Spleen (tissue), 11 donors: Measurements from ENCODE around the gene GSK3B. TPM values are rescaled to one million over a fixed set of nuclear protein-coding genes. Genes with fewer than 3 reads are reported as not detected.
"Not testable (repeated sequence)": the region's sequence is repeated elsewhere in the genome, so short reads cannot be mapped to it uniquely, and the experiment has no call there.

Source experiments
- DNase-seq: peaks from one replicate; pipeline ENCODE4 v3.0.0-alpha.2; 2020
- H3K27ac ChIP-seq, 8 donors: fragments of 200-600 bp; sonication (generic) in 7 of 8; 1 replicate in 4 of 8; 2 replicates in 4 of 8; pipeline versions ENCODE4 v1.5.0 to v1.8.0; 2016 to 2021; ENCODE audit warnings: inconsistent platforms in 4 of 8, mild to moderate bottlenecking in 4 of 8, moderate library complexity in 1 of 8
- H3K27me3 ChIP-seq, 7 donors: fragments of 200-600 bp; sonication (generic) in 6 of 7; replicated peaks in 1 of 7; 1 replicate in 4 of 7; 2 replicates in 3 of 7; pipeline versions ENCODE4 v1.5.0 to v1.8.0; 2016 to 2021; ENCODE audit warnings: inconsistent platforms in 3 of 7, mild to moderate bottlenecking in 1 of 7
- H3K36me3 ChIP-seq, 6 donors: fragments of 200-600 bp; sonication (generic) in 5 of 6; 1 replicate in 4 of 6; 2 replicates in 2 of 6; pipeline versions ENCODE4 v1.5.0 to v1.8.0; 2016 to 2021; ENCODE audit warnings: inconsistent platforms in 2 of 6
- H3K4me1 ChIP-seq, 6 donors: fragments of 200-600 bp; sonication (generic) in 5 of 6; 1 replicate in 3 of 6; 2 replicates in 3 of 6; pipeline versions ENCODE4 v1.5.0 to v1.8.0; 2016 to 2021; ENCODE audit warnings: inconsistent platforms in 3 of 6
- H3K4me3 ChIP-seq, 8 donors: fragments of 200-600 bp; sonication (generic) in 7 of 8; 1 replicate in 4 of 8; 2 replicates in 4 of 8; pipeline versions ENCODE4 v1.5.0 to v1.8.0; 2016 to 2021; ENCODE audit warnings: inconsistent platforms in 4 of 8, mild to moderate bottlenecking in 4 of 8, moderate library complexity in 2 of 8
- H3K9me3 ChIP-seq, 8 donors: fragments of 200-600 bp; sonication (generic) in 7 of 8; 1 replicate in 4 of 8; 2 replicates in 4 of 8; pipeline versions ENCODE4 v1.5.0 to v1.8.0; 2016 to 2021; ENCODE audit warnings: inconsistent platforms in 4 of 8
- POLR2A ChIP-seq, 3 donors: fragments of 450-650 bp; IDR thresholded peaks; one replicate each; pipeline ENCODE4 v1.5.1; 2017; ENCODE audit warnings: antibody characterized with exemption in 3 of 3, mild to moderate bottlenecking in 1 of 3
- POLR2AphosphoS5 ChIP-seq, 3 donors: sonication (generic); formaldehyde crosslinking; IDR thresholded peaks; one replicate each; pipeline ENCODE4 v1.5.1; 2017; ENCODE audit warnings: antibody characterized with exemption in 3 of 3
- WGBS, 5 donors: extraction: QIAGEN DNeasy Blood & Tissue Kit in 3 of 5; methylation state at CpG; one replicate each; pipeline versions ENCODE4 v1.1.5 to v1.1.7; 2013 to 2018; 5-methylcytosine and 5-hydroxymethylcytosine counted together
- intact Hi-C: fragments of 100-400 bp; cut with DNase I; formaldehyde crosslinking; loops from one replicate; pipeline ENCODE4 v1.15.0; 2023; ENCODE audit warnings: low total_unique reads
- polyA plus RNA-seq, 3 donors: library from polyadenylated mRNA; stranded (reverse); fragments of 200-250 nt; gene quantifications; one replicate each; pipeline ENCODE4 v1.2.1, GENCODE V29; 2013
- total RNA-seq, 7 donors: library from RNA; depleted of rRNA in 3 of 7; stranded (reverse); fragments of >200 nt in 3 of 7; fragmentation: NEBNext Ultra II Directional in 4 of 7; extraction: Animal tissue kit (Norgen Biotek cat#: 25700) in 4 of 7; gene quantifications; one replicate each; pipeline versions ENCODE4 v1.1.0 to v1.2.1, GENCODE V29; 2016 to 2021
- TF ChIP-seq, protein P1 (sequence below), 11 experiments: fragments of 200-600 bp in 7 of 11; fragments of 450-650 bp in 4 of 11; sonication (generic) in 4 of 11; IDR thresholded peaks in 8 of 11; conservative IDR thresholded peaks in 3 of 11; 1 replicate in 7 of 11; 2 replicates in 4 of 11; pipeline versions ENCODE4 v1.4.0 to v1.8.0; 2016 to 2021; ENCODE audit warnings: antibody characterized with exemption in 11 of 11, inconsistent platforms in 4 of 11, mild to moderate bottlenecking in 1 of 11
- donor health status: healthy with polysubstance abuse.
- donor health status: DM: no; HTN: no; CAD: no; lungs with moderate emphysema.
- donor health status: DM: no; HTN: no; CAD: no.
- donor health status: Bipolar disorder and iron deficiency.
- donor health status: healthy.
- donor health status: DM: no; HTN: no; CAD: no.
- donor health status: DM: yes; HTN: yes; CAD: no.

GSK3B gene
- total and polyA plus RNA-seq, 10 donors = 4.7 to 62.2 (median 53.1) TPM

DNA sequence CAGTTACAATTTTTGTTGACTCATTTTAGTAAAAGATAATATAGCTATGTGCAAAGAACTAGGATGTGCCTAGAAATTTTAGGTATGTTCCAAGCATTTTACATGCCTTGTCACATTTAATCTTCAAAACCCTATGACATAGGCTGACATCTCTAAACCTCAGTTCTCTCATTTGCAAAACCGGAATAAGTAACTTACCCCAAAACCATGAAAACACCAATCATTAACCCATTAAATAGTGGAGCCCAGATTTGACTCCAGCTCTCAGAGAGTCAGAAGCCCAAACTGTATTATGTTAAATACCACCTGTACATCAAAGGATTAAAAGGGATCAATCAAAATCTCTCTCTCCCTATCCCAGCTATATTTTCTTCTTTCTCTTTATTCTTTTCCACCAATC, 36.6 kb downstream of the GSK3B start:
- WGBS, 5 donors = 84 to 95% (median 90%) methylated on average over 1 of the region's 1 CpG
- Histone ChIP-seq H3K27ac (no peak overlapping the region), H3K4me3 (no peak overlapping the region), H3K4me1 (peaks cover 13 to 54% (median 36%) of the 10 kb centered on the region in 6 donors), H3K27me3 (no peaks in the 10 kb centered on the region), H3K9me3 (no peaks in the 10 kb centered on the region), H3K36me3 (no peaks in the 10 kb centered on the region)
- intact Hi-C loops = no loop called here
- DNase-seq = no peak
- TF ChIP-seq, protein P1, sequence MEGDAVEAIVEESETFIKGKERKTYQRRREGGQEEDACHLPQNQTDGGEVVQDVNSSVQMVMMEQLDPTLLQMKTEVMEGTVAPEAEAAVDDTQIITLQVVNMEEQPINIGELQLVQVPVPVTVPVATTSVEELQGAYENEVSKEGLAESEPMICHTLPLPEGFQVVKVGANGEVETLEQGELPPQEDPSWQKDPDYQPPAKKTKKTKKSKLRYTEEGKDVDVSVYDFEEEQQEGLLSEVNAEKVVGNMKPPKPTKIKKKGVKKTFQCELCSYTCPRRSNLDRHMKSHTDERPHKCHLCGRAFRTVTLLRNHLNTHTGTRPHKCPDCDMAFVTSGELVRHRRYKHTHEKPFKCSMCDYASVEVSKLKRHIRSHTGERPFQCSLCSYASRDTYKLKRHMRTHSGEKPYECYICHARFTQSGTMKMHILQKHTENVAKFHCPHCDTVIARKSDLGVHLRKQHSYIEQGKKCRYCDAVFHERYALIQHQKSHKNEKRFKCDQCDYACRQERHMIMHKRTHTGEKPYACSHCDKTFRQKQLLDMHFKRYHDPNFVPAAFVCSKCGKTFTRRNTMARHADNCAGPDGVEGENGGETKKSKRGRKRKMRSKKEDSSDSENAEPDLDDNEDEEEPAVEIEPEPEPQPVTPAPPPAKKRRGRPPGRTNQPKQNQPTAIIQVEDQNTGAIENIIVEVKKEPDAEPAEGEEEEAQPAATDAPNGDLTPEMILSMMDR (IDR thresholded peaks at IDR 0.05 in 8 of 11, conservative IDR thresholded peaks at IDR 0.05 in 3 of 11) = no peak
- no peak for TF ChIP-seq POLR2AphosphoS5 (IDR thresholded peaks at IDR 0.05)
- TF ChIP-seq POLR2A (IDR thresholded peaks at IDR 0.05) = no peak

GRCh38 chr3:120057029-120057428, 37.2 kb downstream of the GSK3B start:
- Histone ChIP-seq H3K36me3 (no peaks in the 10 kb centered on the region), H3K4me3 (no peak overlapping the region), H3K27me3 (no peaks in the 10 kb centered on the region), H3K4me1 (peaks cover 13 to 56% (median 41%) of the 10 kb centered on the region in 6 donors), H3K9me3 (no peaks in the 10 kb centered on the region), H3K27ac (no peak overlapping the region)
- 96 to 98% (median 97%) methylated on average over 7 of the region's 7 CpGs for whole genome bisulfite sequencing, 5 donors
- intact Hi-C loops = no loop called here
- no peak for DNase-seq
- TF ChIP-seq, protein P1 (IDR thresholded peaks at IDR 0.05 in 8 of 11, conservative IDR thresholded peaks at IDR 0.05 in 3 of 11) = no peak
- no peak for TF ChIP-seq POLR2A (IDR thresholded peaks at IDR 0.05)
- TF ChIP-seq POLR2AphosphoS5 (IDR thresholded peaks at IDR 0.05) = no peak

- H3K36me3 ChIP-seq, DNase-seq, H3K27ac ChIP-seq, H3K4me3 ChIP-seq, intact Hi-C loops, H3K9me3 ChIP-seq, H3K27me3 ChIP-seq: not testable (repeated sequence)
- 92 to 99% (median 94%) methylated on average over 7 of the region's 7 CpGs for WGBS, 5 donors
- peaks cover 14 to 58% (median 49%) of the 10 kb centered on the region in 6 donors for H3K4me1 ChIP-seq
These were observed 40.6 kb downstream of the GSK3B start for GRCh38 chr3:120053647-120054046.

DNA sequence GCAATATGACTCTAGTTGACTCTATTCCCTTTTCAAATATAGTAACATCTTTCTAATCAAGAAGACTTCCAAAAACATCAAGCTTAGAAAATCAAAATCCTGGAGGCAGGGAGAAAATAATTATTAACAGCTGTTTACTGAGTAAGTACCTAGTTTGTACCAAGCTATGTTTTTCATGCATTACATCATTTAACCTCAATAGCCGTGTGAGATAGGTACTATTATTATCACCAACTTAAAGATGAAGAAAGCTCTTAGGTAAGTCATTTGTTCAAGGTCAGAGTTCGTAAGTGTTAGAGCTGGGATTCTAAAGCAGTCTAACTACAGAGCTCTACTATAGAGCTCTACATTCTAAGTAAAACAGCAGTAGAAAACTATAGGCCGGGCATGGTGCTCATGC, 41.6 kb downstream of the GSK3B start:
- Histone ChIP-seq H3K4me3 (no peak overlapping the region), H3K27me3 (no peaks in the 10 kb centered on the region), H3K9me3 (no peaks in the 10 kb centered on the region), H3K36me3 (no peaks in the 10 kb centered on the region), H3K4me1 (peaks cover 14 to 58% (median 46%) of the 10 kb centered on the region in 6 donors), H3K27ac (no peak overlapping the region)
- intact Hi-C loops = no loop called here
- TF ChIP-seq, protein P1 (IDR thresholded peaks at IDR 0.05 in 8 of 11, conservative IDR thresholded peaks at IDR 0.05 in 3 of 11) = no peak
- no peak for TF ChIP-seq POLR2A (IDR thresholded peaks at IDR 0.05)
- 80 to 89% (median 85%) methylated on average over 3 of the region's 3 CpGs for WGBS, 5 donors
- no peak for DNase-seq

DNA sequence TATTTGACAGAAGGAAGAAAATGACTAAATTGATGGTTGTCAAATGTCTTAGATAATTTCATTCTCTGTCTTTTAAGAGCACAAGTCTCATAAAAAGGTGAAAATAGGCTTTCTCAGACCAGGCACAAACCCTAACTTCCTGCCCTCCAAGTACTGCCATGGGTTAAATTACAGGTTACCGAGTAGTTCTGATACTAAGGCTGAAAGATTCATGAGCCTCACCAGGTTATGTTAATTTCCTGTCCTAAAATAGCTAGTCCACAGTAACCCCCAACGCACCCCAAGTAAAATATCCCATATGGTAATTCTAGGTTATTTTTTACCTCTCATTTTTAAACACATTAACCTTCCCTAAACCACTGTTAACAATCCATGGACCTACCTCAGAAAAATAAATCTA, 42.0 kb downstream of the GSK3B start:
- H3K4me1 ChIP-seq = peaks cover 14 to 57% (median 45%) of the 10 kb centered on the region in 6 donors
- H3K27me3 ChIP-seq = no peaks in the 10 kb centered on the region
- no peaks in the 10 kb centered on the region for H3K36me3 ChIP-seq
- 20 to 25% (median 22%) methylated on average over 2 of the region's 2 CpGs for WGBS, 5 donors
- peaks cover 0 to 4% (median 0%) of the 10 kb centered on the region in 8 donors for H3K9me3 ChIP-seq
- H3K4me3 ChIP-seq = no peak overlapping the region
- DNase-seq = no peak
- TF ChIP-seq POLR2AphosphoS5 (IDR thresholded peaks at IDR 0.05) = no peak
- TF ChIP-seq, protein P1 (IDR thresholded peaks at IDR 0.05 in 8 of 11, conservative IDR thresholded peaks at IDR 0.05 in 3 of 11) = no peak
- TF ChIP-seq POLR2A (IDR thresholded peaks at IDR 0.05) = no peak
- intact Hi-C loops = no loop called here
- H3K27ac ChIP-seq = no peak overlapping the region

GRCh38 chr3:120051570-120051969, 42.7 kb downstream of the GSK3B start:
- Histone ChIP-seq H3K9me3 (peaks cover 0 to 10% (median 3%) of the 10 kb centered on the region in 8 donors), H3K4me1 (peaks cover 14 to 57% (median 45%) of the 10 kb centered on the region in 6 donors)
- H3K27ac ChIP-seq, intact Hi-C loops, H3K27me3 ChIP-seq, H3K36me3 ChIP-seq, H3K4me3 ChIP-seq, DNase-seq: not testable (repeated sequence)
- WGBS, 5 donors = 83 to 90% (median 88%) methylated on average over 5 of the region's 5 CpGs
